Stimulated activated CD8-positive, alpha-beta memory T cell treated with anti-CD3 and anti-CD28 coated beads, Interleukin-7, amount 100 ng/mL, for 1 hour (primary cell): ENCODE results near the gene TMEM63C.

Experiments used
- DNase-seq, 2 donors: peaks; one replicate each; pipeline ENCODE4 v3.0.0-alpha.2; 2020; ENCODE audit warnings: low read depth in 2 of 2

Gene TMEM63C

GRCh38 chr14:77256694-77257093, 75.1 kb downstream of the TMEM63C start:
- DNase-seq = no peak

GRCh38 chr14:77257700-77258099, 76.1 kb downstream of the TMEM63C start:
- DNase-seq = no peak

- no peak for DNase-seq
Observed at GRCh38 chr14:77258566-77258965, 77.0 kb downstream of the TMEM63C start.

GRCh38 chr14:77259025-77259715, 77.6 kb downstream of the TMEM63C start:
- DNase-seq = no peak

GRCh38 chr14:77260199-77260598, 78.6 kb downstream of the TMEM63C start:
- no peak for DNase-seq

GRCh38 chr14:77260631-77261030, 79.0 kb downstream of the TMEM63C start:
- DNase-seq = no peak

- DNase-seq = no peak
Observed at GRCh38 chr14:77264466-77265186, 83.0 kb downstream of the TMEM63C start.

- no peak for DNase-seq
Observed at GRCh38 chr14:77265187-77265515, 83.6 kb downstream of the TMEM63C start.

- DNase-seq = no peak
Observed at GRCh38 chr14:77265561-77266335, 84.2 kb downstream of the TMEM63C start.

- DNase-seq = no peak
Observed at GRCh38 chr14:77266336-77266735, 84.7 kb downstream of the TMEM63C start.

- no peak for DNase-seq
Observed at GRCh38 chr14:77267937-77268699, 86.5 kb downstream of the TMEM63C start.

- DNase-seq = no peak
Observed at GRCh38 chr14:77268989-77269600, 87.5 kb downstream of the TMEM63C start.

GRCh38 chr14:77270361-77271112, 88.9 kb downstream of the TMEM63C start:
- DNase-seq = no peak

GRCh38 chr14:77271113-77271710, 89.6 kb downstream of the TMEM63C start, which contains the start of gene NGB:
TSS of gene NGB (minus strand) at chr14:77271206. CDS start at chr14:77270937, 269 bp downstream.
- no peak for DNase-seq

GRCh38 chr14:77272261-77272660, 90.7 kb downstream of the TMEM63C start:
- DNase-seq = no peak

- no peak for DNase-seq
Observed at GRCh38 chr14:77273796-77274195, 92.2 kb downstream of the TMEM63C start.

GRCh38 chr14:77275041-77275580, 93.5 kb downstream of the TMEM63C start:
- DNase-seq = no peak

- no peak for DNase-seq
Observed at GRCh38 chr14:77275601-77276017, 94.0 kb downstream of the TMEM63C start.

GRCh38 chr14:77276295-77276935, 94.8 kb downstream of the TMEM63C start:
- DNase-seq = no peak
